ENCODE measurements around the gene GPN2.

The GPN2 gene

DNA sequence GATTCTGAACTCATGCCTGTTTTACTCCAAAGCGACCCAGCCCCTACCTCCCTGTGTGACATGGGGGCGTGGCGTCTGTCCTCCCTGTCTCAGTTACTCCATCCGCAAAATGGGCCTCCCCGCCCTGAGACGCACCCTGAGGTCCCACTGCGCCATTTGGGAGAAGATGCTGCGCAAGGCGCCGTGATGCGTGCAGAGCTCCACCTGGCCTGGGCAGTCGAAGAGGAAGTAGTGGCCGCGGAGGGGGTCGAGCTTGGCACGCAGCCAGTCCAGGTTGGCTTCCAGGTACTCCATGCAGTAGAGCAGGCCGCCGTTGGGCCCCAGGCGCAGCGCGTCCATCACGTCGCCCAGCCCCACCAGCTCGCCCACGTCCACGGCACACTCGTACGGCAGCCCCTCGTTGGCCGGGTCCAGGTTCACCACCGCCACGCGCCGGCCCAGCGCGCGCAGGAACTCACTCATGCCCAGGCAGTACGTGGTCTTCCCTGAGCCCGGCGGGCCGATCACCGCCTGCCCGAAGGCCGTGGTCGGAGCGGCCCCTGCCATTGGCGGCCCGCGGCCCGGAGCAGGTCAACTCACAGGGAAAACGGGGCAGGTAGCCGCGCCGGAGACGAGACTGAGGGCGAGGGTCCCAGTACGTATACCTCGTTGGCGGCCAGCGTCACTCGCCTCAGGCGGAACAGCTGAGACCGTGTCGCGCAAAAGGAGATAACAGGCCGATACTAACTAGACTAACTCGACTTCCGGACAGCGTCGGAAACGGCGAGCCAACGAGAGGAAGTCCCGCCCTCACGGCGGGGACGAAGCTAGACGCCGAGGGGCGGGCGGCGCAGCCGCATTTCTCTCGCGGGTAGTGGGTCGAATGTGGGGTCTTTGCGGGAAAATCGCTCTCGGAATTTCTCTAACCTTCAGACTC lies at the start of gene GPN2:
TSS of gene GPN2 (minus strand) at position 733 of the 916 bp plus-strand sequence. CDS start at position 546, 187 bp downstream.
- peak; percentile 86 for DNase-seq (ENCODE audit: low spot score)

DNA sequence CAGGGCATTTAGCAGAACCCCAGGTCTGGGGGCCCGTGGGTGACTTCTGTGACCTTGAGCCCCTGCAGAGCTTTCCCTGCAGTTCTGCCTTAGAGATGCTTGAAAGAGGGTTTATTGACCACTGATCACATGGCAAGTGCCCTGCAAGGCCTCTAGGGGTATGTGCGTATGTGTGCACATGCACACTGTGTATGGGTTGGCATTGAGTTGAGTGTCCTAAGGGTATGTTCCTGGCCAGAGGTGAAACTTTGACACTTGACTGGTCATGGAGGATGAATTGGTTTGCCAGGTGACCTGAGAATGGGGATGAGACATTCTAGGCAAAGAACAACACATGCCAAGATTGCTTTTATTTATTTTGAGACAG lies 48.6 kb upstream of the GPN2 start:
- no peak for DNase-seq (ENCODE audit: low spot score)

DNA sequence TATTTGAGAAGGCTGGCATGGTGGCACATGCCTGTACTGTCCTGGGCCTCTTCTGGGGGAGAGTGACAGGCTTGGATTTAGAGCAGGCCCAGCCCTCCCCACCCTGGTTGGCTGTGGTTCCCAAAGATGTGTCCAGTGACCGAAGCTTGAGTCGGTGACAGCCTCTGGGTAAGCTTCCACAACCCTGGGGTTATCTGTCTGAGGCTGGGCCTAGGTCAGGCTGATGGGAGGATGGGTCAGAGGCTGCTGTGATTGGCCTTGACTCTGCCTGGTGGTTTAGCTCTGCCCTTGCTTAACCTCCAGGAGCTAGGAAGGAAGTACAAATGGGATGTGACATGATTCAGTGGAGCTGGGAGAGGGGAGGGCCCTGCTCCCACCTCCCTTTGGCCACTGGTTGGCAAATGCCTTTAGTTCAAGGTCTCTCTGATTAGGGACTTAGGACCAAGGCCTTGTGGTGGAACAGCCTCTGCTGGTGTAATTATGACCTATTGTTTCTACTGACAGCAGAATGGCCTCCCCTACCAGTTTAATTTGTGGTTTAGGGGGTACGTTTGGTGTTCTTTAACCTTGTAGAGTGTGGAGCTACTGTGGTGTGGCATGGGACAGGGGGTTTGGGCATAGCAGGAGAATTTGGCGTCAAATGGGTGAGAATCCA lies 48.0 kb upstream of the GPN2 start:
- DNase-seq (ENCODE audit: low spot score) = no peak

DNA sequence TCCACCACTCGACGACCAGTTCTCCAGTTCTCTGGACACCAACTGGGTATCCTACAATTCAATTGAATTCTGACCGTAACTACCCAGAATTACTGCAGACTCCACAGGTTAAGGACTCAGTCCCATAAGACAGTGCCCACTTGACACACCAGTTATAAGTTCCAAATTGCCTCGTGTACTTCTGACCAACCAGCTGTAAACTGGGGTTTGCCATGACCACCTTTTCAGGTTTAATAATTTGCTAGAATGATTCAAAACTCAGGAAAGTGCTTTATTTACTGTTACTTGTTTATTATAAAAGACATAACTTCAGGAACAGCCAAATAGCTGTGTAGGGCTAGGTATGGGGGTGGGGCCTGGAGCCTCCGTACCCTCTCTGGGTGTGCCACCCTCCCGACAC lies 46.7 kb upstream of the GPN2 start:
- no peak for DNase-seq (ENCODE audit: low spot score)

DNA sequence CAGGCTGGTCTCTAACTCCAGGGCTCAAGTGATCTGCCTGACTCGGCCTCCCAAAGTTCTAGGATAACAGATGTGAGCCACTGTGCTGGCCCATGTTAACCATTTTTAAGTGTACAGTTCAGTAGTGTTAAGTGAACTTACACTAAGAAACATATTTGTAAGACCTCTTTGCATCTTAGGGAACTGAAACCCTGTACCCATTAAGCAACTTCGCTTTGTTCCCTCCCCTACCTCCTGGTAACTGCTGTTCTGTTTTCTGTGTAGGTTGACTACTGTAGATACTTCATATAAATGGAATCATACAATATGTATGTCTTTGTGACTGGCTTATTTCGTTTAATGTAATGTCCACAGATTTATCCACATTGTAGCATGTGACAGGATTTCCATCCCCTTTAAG lies 42.4 kb upstream of the GPN2 start:
- DNase-seq (ENCODE audit: low spot score) = no peak

DNA sequence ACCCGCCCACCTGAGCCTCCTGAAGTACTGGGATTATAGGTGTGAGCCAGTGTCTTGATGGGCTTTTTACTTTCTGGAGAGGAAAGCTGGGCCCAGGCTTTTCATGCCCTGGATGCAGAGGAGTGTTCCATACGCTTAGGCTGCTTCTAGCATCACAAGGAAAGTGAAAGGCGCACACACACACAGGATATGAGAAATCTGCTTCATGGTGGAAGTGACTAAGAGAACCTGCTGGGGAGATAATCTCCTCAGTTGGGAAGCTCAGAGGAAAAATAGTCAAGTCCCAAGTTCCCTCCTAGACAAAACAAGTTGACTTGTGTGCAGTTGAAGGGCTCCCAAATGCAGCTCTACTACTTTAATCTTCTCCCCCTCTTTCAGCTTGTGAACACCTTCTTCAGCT lies 33.6 kb upstream of the GPN2 start:
- DNase-seq (ENCODE audit: low spot score) = no peak

DNA sequence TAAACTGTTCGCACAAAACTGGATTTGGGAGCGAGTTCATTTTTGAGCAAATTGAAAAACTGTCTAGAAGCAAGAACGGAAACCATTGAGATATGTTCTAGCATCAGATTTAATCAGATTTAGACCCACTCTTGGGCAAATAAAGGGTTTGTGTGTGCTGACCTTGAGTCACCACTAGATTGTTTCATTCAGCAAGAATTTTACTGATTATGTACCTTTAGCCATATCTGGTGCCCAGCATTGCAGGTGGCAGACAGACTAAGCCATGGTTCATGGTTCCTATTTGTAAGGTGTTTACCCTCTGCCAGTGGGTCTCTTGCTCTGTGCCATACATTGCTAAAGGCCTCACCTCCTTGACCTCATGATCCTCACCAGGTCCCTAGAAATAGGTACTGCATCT lies 32.8 kb upstream of the GPN2 start:
- DNase-seq (ENCODE audit: low spot score) = no peak

DNA sequence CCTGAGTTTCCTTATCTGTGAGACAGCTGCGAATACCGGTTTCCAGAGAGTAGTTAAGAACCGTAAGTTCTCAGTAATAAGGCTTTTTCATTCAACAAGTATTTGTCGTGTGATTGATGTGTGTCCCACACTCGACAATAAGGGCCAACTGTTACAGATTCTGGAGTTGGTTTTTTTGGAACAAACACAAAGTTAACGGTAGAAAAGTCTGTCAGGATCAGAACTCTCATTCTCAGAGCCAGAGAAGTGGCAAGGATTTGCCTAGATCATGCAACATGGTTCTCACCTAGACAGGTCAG lies 32.3 kb upstream of the GPN2 start:
- DNase-seq (ENCODE audit: low spot score) = no peak

DNA sequence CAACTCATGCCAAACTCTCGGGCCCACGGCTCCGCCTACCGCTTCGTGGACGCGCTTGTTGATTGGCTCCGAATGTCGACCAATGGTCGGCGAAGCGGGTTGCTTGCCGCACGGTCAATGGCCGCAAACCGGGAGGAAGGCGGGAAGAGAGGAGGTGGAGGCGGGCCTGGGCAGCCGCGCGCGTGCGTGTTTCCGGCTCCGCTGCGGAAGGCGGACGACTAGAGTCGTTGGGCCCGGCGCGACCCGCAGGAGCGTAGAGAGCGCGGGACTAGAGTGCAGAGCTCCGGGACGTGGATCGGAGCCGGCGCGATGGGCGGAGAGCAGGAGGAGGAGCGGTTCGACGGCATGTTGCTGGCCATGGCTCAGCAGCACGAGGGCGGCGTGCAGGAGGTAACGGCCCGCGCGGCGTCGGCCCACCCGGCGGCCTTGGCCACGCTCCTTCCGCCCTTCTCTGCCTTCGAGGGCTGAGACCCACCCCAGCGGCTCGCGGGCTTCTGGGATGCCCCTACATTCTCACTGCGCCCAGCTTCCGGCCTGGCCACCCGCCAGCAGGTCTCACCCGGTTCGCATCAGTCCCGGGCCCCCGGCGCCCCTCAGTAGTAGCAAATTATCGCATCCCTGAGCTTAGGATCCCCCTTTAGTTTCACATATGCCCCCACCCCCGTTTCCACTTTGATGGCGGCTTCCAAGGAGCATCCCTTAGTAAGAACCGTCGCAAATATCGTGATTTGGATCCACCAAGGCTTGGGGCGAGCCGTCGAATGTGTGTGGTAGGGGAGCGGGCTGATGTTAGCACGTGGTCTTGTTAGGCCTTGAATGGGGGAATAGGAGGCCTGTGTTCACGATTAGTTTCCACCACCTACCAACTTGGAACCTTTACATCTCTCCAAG lies 31.7 kb upstream of the GPN2 start, which contains the start of gene NUDC:
TSS of gene NUDC (plus strand) at position 204 of the 891 bp plus-strand sequence. CDS start at position 310, 106 bp downstream.
- peak; percentile 96 for DNase-seq (ENCODE audit: low spot score)

DNA sequence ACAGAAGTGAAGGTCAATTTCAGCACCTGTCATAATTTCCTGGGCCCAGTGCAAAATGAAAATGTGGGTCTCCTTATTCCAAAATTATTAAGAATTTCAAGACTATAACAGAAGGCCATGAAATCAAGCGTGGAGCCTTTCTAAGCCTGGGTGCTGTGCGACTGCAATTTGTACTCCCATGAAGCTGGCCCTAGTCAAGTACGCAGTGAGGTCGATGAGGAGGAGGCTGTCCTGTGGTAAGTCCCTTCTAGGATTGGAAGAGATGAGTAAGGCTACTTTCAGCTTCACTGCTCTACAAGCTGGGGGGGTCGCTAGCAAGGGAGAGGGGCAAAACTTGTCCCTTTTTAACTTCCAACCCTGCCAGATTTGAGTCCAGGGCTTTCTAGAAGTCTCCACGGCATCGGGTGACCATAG lies 31.1 kb upstream of the GPN2 start:
- no peak for DNase-seq (ENCODE audit: low spot score)

DNA sequence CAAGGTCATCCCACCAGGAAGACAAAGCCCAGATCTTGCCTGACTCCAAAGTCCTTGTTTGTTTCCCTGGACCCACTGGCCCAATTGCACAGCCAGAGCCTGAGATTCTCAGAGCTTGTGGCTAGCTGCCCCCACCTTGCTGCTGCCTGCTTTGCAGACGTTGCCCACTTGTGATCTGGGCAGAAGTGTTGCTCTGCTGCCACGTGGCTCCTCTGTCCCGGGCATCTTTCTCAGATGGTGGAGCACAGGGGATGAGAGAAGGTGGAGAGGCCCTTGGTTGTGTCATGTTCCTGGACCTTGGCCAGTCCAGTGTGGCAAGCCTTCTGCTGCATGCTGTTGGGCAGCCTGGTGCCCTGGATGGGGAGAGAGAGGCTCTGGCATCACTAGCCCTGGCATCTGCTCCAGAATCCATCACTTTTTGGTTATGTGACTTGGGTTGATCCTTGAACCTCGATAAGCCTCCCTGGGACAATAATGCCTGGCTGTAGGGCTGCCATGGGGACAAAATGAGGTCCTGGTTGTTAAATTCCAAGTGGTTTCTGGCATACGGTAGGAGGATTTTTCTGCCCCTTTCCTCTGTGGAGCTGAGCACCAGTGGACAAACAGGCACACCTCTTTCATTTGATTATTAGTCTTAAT lies 25.2 kb upstream of the GPN2 start:
- no peak for DNase-seq (ENCODE audit: low spot score)

DNA sequence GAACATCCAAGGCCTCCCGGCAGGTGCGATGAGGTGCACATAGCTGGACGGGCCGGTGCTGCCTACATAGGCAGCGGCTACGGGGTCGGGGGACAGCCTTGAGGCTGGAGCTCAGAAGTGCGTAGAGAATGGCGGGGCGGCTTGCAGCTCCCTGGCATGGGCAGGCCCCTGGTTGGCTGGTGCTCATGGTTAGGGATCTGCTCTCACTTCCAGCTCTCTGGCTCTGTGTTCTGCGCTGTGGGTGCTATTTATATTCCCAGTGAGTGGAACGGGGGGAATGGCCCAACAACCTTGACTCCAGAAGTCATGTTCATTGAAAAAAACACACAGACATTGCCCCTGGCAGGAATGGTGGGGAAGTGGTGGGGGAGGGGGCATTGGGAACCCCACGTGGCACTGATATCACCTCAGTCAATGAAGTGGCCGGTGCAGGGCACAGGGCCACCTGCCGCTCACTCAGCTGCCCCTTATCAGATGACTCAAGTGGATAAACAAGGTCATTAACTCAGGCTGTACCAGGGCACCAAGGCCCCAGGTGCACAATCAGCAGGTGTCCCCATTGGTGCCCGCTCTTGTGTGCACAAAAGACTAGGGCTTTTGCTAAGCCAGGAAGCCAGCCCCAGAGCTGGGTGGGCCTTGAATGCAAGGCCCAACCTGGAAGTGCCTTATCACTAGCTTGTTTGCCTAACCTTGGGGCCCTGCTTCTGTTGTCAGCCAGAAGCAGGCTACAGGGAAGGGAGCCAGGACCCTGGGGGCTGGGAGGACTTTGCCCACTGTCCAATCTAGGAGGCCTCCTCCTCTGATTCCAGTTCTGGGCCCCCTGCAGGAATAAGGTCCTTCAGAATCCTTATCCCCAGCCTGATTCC lies 23.9 kb upstream of the GPN2 start, which contains the start of gene NR0B2:
TSS of gene NR0B2 (minus strand) at position 222 of the 866 bp plus-strand sequence. CDS start at position 187, 35 bp downstream.
- no peak for DNase-seq (ENCODE audit: low spot score)

DNA sequence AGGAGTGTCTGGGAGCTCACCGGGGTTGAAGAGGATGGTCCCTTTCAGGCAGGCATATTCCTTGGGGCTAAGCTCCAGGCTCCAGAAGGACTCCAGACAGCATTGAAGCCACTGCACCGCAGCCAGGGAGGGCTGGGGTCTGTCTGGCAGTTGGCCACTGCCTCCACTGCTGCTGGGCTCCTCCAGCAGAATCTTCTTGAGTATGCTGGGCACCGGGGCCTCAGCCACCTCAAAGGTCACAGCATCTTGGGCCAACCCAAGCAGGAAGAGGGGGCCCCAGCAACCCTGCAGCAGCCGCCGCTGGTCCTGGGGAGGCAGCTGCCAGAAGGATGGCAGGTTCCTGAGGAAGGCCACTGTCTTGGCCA lies 23.3 kb upstream of the GPN2 start:
- DNase-seq (ENCODE audit: low spot score) = no peak

DNA sequence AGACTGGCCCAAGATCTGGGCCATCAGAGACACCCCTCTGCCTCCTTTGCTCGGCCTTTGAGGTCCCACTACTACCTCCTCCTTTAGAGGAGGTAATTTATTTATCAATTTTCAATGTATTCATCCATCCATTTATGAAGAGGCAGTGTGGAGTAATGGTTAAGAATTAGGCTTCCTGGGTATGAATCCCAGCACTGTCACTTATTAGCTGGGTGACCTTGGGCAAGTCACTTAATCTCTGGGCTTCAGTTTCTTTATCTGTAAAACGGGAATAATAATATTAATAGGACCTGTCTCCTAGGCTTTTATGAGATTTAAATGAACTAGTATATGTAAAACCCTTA lies 22.0 kb upstream of the GPN2 start:
- no peak for DNase-seq (ENCODE audit: low spot score)

DNA sequence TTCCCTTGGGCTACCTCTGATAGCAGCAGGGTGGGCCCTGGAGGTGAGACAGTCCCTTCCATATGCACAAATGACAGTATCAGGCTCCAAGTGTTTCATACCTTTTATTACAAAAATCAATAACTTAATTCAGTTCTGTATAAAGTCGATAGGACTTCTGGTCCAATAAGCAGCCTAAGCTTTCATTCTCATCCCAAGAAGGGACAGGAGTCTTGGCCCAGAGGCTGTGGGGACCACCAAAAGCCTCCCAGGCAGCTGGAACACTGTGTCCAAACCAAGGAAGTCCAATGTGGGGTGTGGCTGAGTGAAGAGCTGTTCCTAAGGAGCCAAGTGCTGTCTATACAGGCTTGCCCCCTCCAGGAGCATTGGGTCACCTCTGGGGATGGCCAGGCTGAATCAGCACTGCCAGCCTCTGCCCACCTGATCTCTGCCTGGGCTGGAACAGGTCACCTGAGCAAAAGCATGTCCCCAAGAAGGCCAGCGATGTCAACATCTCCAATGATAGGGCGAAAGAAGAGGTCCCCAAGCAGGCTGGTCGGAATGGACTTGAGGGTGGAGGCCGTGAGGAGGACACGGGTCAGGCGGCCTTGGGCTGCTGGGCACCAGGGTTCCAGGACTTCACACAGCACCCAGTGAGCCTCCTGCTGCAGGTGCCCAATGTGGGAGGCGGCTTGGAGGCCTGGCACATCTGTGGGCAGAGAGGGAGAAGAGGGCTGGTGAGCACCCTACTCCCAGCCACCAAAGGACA lies 21.5 kb upstream of the GPN2 start:
- DNase-seq (ENCODE audit: low spot score) = no peak

DNA sequence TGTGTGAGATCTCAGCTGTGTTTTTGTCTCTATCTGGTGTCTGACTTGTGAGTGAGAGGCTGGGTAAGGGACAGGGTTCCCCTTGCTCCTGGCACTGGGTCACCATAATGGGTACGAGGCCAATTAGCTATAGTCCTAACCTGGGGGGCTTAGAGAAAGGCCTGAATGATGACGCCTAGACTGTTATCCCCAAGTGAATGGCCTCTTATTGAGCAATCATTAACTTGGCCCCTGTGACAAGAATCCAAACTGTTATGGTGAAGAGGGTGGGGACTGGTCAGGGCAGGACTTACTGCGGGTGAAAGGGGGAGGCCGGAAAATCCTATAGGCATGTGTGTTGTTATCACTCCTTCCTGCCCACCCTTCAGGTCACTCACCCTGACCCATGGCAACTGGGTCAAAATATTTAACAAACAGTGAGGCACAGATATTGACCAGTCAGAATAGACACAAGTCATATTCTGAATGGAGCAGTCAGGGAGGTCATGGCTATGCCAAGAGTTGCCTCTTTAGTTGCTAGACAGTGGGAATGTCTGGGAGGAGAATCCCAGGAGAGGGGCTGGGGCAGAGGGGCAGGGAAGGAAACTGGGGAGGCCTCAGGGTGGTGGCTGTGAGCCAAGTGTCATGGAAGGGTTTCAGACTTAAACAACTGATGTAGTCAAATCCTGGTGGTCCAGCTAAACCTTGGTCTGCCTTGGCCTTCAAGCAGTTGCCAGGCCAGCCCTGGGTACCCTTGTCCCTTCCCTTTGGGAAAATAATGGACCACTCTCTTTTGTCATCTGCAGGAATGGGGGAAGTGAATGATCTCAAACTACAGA lies 20.5 kb upstream of the GPN2 start:
- DNase-seq (ENCODE audit: low spot score) = no peak

DNA sequence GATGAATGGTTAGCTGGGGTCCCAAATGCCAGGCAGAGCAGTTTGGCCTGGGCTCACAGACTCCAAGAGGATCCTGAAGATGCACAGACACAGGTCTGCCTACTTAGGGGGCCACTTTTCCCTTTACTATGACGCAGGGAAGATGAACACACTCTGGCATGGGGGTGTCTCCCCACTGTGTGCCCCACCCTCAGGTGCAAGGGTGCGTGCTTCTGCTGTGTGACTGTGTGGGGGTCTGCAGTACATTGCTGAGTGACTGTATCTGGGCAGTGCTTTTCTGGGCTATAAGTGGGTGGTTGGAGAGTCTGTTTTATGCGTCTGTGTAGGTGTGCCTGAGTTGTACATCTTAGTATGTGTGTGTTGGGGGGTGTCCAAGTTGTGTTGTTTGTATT lies 19.9 kb upstream of the GPN2 start:
- DNase-seq (ENCODE audit: low spot score) = no peak

DNA sequence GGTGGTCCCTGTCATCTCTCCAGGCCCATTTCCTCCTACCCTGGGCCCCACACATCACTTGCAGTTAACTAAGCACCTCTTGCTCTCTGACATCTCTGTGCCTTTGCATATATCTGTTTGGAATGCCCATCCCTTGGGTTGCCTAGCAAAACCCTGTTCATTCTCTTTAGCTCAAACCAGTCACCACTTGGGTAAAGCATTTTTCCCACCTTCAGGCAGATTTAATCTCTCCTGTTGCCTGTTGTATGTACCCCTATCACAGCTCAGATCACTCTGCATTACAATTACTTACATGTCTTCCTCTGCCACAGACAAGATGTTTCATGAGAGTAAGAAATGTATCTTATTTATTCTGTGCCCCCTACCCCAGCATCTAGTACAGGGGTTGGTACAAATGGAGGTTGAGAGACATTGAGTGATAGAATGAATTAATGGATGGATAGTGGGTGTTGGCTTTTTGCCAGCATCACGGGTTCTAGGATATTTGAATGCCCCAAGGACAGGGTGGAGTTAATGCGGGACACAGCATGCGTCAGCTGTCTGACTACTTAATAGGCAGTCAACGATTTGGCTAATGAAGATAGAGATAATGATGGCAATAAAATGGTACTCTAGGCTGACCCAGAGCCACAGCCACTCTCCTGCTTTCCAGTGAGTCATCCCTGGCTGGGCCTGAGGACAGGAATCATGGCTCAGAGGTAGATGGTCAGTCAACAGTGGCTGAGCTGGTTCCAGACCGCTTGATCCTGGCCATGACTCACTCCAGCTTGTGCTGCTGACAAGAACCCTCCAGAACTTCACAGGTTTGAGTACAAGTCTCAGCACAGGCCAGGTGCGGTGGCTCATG lies 17.2 kb upstream of the GPN2 start:
- no peak for DNase-seq (ENCODE audit: low spot score)

Data from left forelimb (tissue), 1 donor.